Effector memory CD8-positive, alpha-beta T cell (primary cell): ENCODE data around the gene TNC.

ENCODE experiments used
- ATAC-seq: fragments of 150-1000 bp; cut with Tn5 transposase; replicated peaks from 2 replicates; pipeline ENCODE4 v1.10.0; 2021; ENCODE audit warnings: mild to moderate bottlenecking, moderate library complexity
- DNase-seq, 3 experiments: peaks; one replicate each; pipeline ENCODE4 v3.0.0; 2021
- H3K27ac Mint-ChIP-seq, 2 donors: one replicate each; pipeline ENCODE4 v1.8.0; 2022; ENCODE audit warnings: mild to moderate bottlenecking in 2 of 2, mixed read lengths in 2 of 2, moderate library complexity in 2 of 2
- H3K27me3 Mint-ChIP-seq, 2 donors: one replicate each; pipeline ENCODE4 v1.8.0; 2022; ENCODE audit warnings: mixed read lengths in 2 of 2
- H3K36me3 Mint-ChIP-seq: one replicate; pipeline ENCODE4 v1.8.0; 2022; ENCODE audit warnings: mild to moderate bottlenecking, moderate library complexity, mixed read lengths; ENCODE audit not compliant: insufficient read depth
- H3K4me1 Mint-ChIP-seq, 2 donors: one replicate each; pipeline ENCODE4 v1.8.0; 2022; ENCODE audit warnings: low read depth in 2 of 2, mixed read lengths in 2 of 2
- H3K4me3 Mint-ChIP-seq, 2 donors: one replicate each; pipeline ENCODE4 v1.8.0; 2022; ENCODE audit warnings: mild to moderate bottlenecking in 2 of 2, mixed read lengths in 2 of 2, moderate library complexity in 2 of 2
- H3K9me3 Mint-ChIP-seq, 2 donors: one replicate each; pipeline ENCODE4 v1.8.0; 2022; ENCODE audit warnings: mixed read lengths in 2 of 2
- total RNA-seq, 9 experiments: gene quantifications; one replicate each; lab custom pipeline; 2026; lab: John Stamatoyannopoulos, UW

The TNC gene
- 0 to 2.0 (median 1.0) reads per million in 9 experiments for total RNA-seq

GRCh38 chr9:115117999-115118878 is at the start of gene TNC:
Gene TNC (minus strand): TSS chr9:115118157. CDS start chr9:115091018, 27,139 bp downstream.
- no peak within 1 kb of the TSS for H3K27ac Mint-ChIP-seq
- H3K9me3 Mint-ChIP-seq, result no peaks in the 10 kb centered on the region
- no peak for ATAC-seq

GRCh38 chr9:115167175-115167574 is 49.2 kb upstream of the TNC start:
- Mint-ChIP-seq H3K9me3 (no peaks in the 10 kb centered on the region), H3K27ac (no peak overlapping the region), H3K4me1 (no peaks in the 10 kb centered on the region), H3K36me3 (no peaks in the 10 kb centered on the region), H3K4me3 (no peak overlapping the region), H3K27me3 (peaks cover 7 to 22% of the 10 kb centered on the region in 2 donors)
- ATAC-seq (no peak), DNase-seq (no peak)

More at GRCh38 chr9:115117999-115118878, at the start of gene TNC:
- no peak within 1 kb of the TSS for H3K4me3 Mint-ChIP-seq
- no peak for DNase-seq
- H3K4me1 Mint-ChIP-seq, result no peaks in the 10 kb centered on the region
- peaks cover 61 to 95% of the 10 kb centered on the region in 2 donors for H3K27me3 Mint-ChIP-seq
- H3K36me3 Mint-ChIP-seq, result no peaks in the 10 kb centered on the region

- H3K4me1 Mint-ChIP-seq, result no peaks in the 10 kb centered on the region
- H3K27me3 Mint-ChIP-seq, result peaks cover 7 to 22% of the 10 kb centered on the region in 2 donors
- no peak overlapping the region for H3K27ac Mint-ChIP-seq
- no peak for ATAC-seq
- no peak for DNase-seq
- H3K9me3 Mint-ChIP-seq, result no peaks in the 10 kb centered on the region
- no peak overlapping the region for H3K4me3 Mint-ChIP-seq
- no peaks in the 10 kb centered on the region for H3K36me3 Mint-ChIP-seq
Measured at GRCh38 chr9:115165233-115165632, 47.3 kb upstream of the TNC start.

GRCh38 chr9:115164511-115164974 is 46.6 kb upstream of the TNC start:
- H3K36me3 Mint-ChIP-seq, result no peaks in the 10 kb centered on the region
- peaks cover 7 to 22% of the 10 kb centered on the region in 2 donors for H3K27me3 Mint-ChIP-seq
- no peaks in the 10 kb centered on the region for H3K4me1 Mint-ChIP-seq
- H3K27ac Mint-ChIP-seq, result no peak overlapping the region
- DNase-seq (no peak), ATAC-seq (no peak)
- no peak overlapping the region for H3K4me3 Mint-ChIP-seq
- H3K9me3 Mint-ChIP-seq, result no peaks in the 10 kb centered on the region

GRCh38 chr9:115162946-115163345 is 45.0 kb upstream of the TNC start:
- H3K4me1 Mint-ChIP-seq, result no peaks in the 10 kb centered on the region
- ATAC-seq, result no peak
- H3K4me3 Mint-ChIP-seq, result no peak overlapping the region
- H3K9me3 Mint-ChIP-seq, result no peaks in the 10 kb centered on the region
- H3K27me3 Mint-ChIP-seq, result peaks cover 7 to 13% of the 10 kb centered on the region in 2 donors
- no peak overlapping the region for H3K27ac Mint-ChIP-seq
- no peaks in the 10 kb centered on the region for H3K36me3 Mint-ChIP-seq
- DNase-seq, result no peak

GRCh38 chr9:115161446-115161845 is 43.5 kb upstream of the TNC start:
- H3K27me3 Mint-ChIP-seq, result peaks cover 15 to 23% of the 10 kb centered on the region in 2 donors
- ATAC-seq (no peak), DNase-seq (no peak)
- no peaks in the 10 kb centered on the region for H3K4me1 Mint-ChIP-seq
- H3K9me3 Mint-ChIP-seq, result no peaks in the 10 kb centered on the region
- H3K4me3 Mint-ChIP-seq, result no peak overlapping the region
- H3K36me3 Mint-ChIP-seq, result no peaks in the 10 kb centered on the region
- no peak overlapping the region for H3K27ac Mint-ChIP-seq

- no peak overlapping the region for H3K4me3 Mint-ChIP-seq
- no peak for ATAC-seq
- H3K36me3 Mint-ChIP-seq, result no peaks in the 10 kb centered on the region
- peaks cover 22 to 34% of the 10 kb centered on the region in 2 donors for H3K27me3 Mint-ChIP-seq
- no peaks in the 10 kb centered on the region for H3K4me1 Mint-ChIP-seq
- no peak for DNase-seq
- no peak overlapping the region for H3K27ac Mint-ChIP-seq
- H3K9me3 Mint-ChIP-seq, result no peaks in the 10 kb centered on the region
Measured at GRCh38 chr9:115158661-115159481, 40.9 kb upstream of the TNC start.

GRCh38 chr9:115157245-115157674 is 39.3 kb upstream of the TNC start:
- no peak overlapping the region for H3K27ac Mint-ChIP-seq
- DNase-seq, result no peak
- no peaks in the 10 kb centered on the region for H3K4me1 Mint-ChIP-seq
- no peaks in the 10 kb centered on the region for H3K9me3 Mint-ChIP-seq
- no peaks in the 10 kb centered on the region for H3K36me3 Mint-ChIP-seq
- H3K4me3 Mint-ChIP-seq, result no peak overlapping the region
- no peak for ATAC-seq
- peaks cover 19 to 25% of the 10 kb centered on the region in 2 donors for H3K27me3 Mint-ChIP-seq

- no peaks in the 10 kb centered on the region for H3K4me1 Mint-ChIP-seq
- DNase-seq (no peak), ATAC-seq (no peak)
- no peak overlapping the region for H3K27ac Mint-ChIP-seq
- H3K27me3 Mint-ChIP-seq, result peaks cover 19 to 25% of the 10 kb centered on the region in 2 donors
- no peaks in the 10 kb centered on the region for H3K36me3 Mint-ChIP-seq
- H3K4me3 Mint-ChIP-seq, result no peak overlapping the region
- no peaks in the 10 kb centered on the region for H3K9me3 Mint-ChIP-seq
Measured at GRCh38 chr9:115155037-115155436, 37.1 kb upstream of the TNC start.

GRCh38 chr9:115154617-115155016 is 36.7 kb upstream of the TNC start:
- H3K27ac Mint-ChIP-seq, result no peak overlapping the region
- no peak for DNase-seq
- H3K9me3 Mint-ChIP-seq, result no peaks in the 10 kb centered on the region
- H3K36me3 Mint-ChIP-seq, result no peaks in the 10 kb centered on the region
- no peak for ATAC-seq
- no peak overlapping the region for H3K4me3 Mint-ChIP-seq
- H3K4me1 Mint-ChIP-seq, result no peaks in the 10 kb centered on the region
- peaks cover 23 to 25% of the 10 kb centered on the region in 2 donors for H3K27me3 Mint-ChIP-seq

- no peaks in the 10 kb centered on the region for H3K9me3 Mint-ChIP-seq
- ATAC-seq (no peak), DNase-seq (no peak)
- no peak overlapping the region for H3K4me3 Mint-ChIP-seq
- H3K4me1 Mint-ChIP-seq, result no peaks in the 10 kb centered on the region
- H3K36me3 Mint-ChIP-seq, result no peaks in the 10 kb centered on the region
- H3K27me3 Mint-ChIP-seq, result peaks cover 18 to 31% of the 10 kb centered on the region in 2 donors
- H3K27ac Mint-ChIP-seq, result no peak overlapping the region
Measured at GRCh38 chr9:115152281-115152820, 34.4 kb upstream of the TNC start.

GRCh38 chr9:115148721-115149120 is 30.8 kb upstream of the TNC start:
- ATAC-seq, result no peak

GRCh38 chr9:115146581-115147021 is 28.6 kb upstream of the TNC start:
- ATAC-seq (no peak), DNase-seq (no peak)
- no peak overlapping the region for H3K27ac Mint-ChIP-seq
- H3K36me3 Mint-ChIP-seq, result no peaks in the 10 kb centered on the region
- peaks cover 27 to 36% of the 10 kb centered on the region in 2 donors for H3K27me3 Mint-ChIP-seq
- H3K4me1 Mint-ChIP-seq, result peaks cover 0 to 4% of the 10 kb centered on the region in 2 donors
- no peaks in the 10 kb centered on the region for H3K9me3 Mint-ChIP-seq
- H3K4me3 Mint-ChIP-seq, result no peak overlapping the region

More at GRCh38 chr9:115148721-115149120, 30.8 kb upstream of the TNC start:
- Mint-ChIP-seq H3K4me3 (no peak overlapping the region), H3K4me1 (no peaks in the 10 kb centered on the region), H3K27ac (no peak overlapping the region), H3K27me3 (peaks cover 11 to 26% of the 10 kb centered on the region in 2 donors), H3K9me3 (no peaks in the 10 kb centered on the region), H3K36me3 (no peaks in the 10 kb centered on the region)
- DNase-seq, result no peak
